ENCODE results near the gene TCF3.

The TCF3 gene

DNA sequence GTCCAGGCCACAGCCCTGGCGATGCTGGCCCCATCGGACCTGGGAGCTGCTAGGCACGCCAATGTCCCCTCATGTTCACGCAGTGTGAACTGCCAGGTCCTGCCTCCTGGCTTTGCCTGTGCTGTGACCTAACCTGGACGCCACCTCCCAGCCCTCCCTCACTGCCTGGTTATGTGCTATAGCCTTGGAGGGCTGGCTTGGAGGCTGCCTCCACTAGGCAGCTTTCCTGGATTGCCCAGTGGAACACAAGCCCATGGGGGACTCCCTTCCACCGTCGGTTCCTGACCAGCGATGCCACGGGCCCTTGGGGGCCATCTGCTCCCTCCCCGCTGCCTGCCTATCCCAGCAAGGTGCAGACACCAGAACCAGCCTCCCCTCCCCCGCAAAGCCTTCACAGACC lies 31.9 kb downstream of the TCF3 start:
- no peak for DNase-seq (ENCODE audit: low read depth)
- no peak overlapping the region for H3K4me3 ChIP-seq (ENCODE audit: low read depth, low read length)

DNA sequence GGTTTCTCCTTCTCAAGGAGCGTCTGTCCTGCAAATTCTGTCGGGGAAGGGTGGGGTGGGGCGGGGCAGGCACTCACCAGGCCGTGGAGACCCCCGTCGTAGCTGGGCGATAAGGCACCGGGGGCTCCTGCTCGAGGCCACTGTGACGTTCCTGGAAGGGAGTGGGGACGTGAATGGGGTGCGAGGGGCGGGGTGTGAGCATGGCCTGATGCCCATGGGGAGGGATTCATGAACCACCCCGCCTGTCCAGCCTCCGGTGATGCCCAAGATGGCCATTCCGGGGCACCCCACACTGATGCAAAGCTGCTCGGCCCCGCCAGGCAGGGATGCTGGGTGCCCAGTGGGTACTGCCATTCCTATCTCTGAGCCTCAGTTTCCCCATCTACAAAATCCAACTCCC lies 32.7 kb downstream of the TCF3 start:
- no peak for DNase-seq (ENCODE audit: low read depth)
- TF ChIP-seq, protein P1, sequence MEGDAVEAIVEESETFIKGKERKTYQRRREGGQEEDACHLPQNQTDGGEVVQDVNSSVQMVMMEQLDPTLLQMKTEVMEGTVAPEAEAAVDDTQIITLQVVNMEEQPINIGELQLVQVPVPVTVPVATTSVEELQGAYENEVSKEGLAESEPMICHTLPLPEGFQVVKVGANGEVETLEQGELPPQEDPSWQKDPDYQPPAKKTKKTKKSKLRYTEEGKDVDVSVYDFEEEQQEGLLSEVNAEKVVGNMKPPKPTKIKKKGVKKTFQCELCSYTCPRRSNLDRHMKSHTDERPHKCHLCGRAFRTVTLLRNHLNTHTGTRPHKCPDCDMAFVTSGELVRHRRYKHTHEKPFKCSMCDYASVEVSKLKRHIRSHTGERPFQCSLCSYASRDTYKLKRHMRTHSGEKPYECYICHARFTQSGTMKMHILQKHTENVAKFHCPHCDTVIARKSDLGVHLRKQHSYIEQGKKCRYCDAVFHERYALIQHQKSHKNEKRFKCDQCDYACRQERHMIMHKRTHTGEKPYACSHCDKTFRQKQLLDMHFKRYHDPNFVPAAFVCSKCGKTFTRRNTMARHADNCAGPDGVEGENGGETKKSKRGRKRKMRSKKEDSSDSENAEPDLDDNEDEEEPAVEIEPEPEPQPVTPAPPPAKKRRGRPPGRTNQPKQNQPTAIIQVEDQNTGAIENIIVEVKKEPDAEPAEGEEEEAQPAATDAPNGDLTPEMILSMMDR (IDR thresholded peaks at IDR 0.05; ENCODE audit: insufficient read depth, low read depth, low read length, missing control alignments) = no peak
- H3K4me3 ChIP-seq (ENCODE audit: low read depth, low read length) = no peak overlapping the region

More for the DNA sequence above, 31.9 kb downstream of the TCF3 start:
- TF ChIP-seq, protein P1 (IDR thresholded peaks at IDR 0.05; ENCODE audit: insufficient read depth, low read depth, low read length, missing control alignments) = no peak

DNA sequence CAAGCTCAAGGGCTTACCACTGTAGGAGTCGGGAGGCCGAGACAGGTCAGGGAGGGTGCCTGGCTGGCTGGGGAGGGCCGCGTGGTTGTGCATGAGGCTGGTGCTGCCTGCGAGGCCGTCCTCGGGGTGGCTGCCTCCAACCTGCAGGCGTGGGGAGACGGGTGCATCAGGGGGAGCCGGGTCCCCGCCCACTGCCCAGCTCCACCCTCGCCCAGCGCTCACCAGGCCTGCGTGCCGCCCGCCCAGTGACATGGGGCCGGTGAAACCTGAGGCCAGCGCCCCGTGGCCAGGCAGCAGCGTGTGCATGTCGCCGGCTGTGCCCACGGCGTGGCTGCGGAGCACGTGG lies 33.3 kb downstream of the TCF3 start:
- H3K4me3 ChIP-seq (ENCODE audit: low read depth, low read length) = no peak overlapping the region
- TF ChIP-seq, protein P1 (IDR thresholded peaks at IDR 0.05; ENCODE audit: insufficient read depth, low read depth, low read length, missing control alignments) = no peak
- DNase-seq (ENCODE audit: low read depth) = no peak

DNA sequence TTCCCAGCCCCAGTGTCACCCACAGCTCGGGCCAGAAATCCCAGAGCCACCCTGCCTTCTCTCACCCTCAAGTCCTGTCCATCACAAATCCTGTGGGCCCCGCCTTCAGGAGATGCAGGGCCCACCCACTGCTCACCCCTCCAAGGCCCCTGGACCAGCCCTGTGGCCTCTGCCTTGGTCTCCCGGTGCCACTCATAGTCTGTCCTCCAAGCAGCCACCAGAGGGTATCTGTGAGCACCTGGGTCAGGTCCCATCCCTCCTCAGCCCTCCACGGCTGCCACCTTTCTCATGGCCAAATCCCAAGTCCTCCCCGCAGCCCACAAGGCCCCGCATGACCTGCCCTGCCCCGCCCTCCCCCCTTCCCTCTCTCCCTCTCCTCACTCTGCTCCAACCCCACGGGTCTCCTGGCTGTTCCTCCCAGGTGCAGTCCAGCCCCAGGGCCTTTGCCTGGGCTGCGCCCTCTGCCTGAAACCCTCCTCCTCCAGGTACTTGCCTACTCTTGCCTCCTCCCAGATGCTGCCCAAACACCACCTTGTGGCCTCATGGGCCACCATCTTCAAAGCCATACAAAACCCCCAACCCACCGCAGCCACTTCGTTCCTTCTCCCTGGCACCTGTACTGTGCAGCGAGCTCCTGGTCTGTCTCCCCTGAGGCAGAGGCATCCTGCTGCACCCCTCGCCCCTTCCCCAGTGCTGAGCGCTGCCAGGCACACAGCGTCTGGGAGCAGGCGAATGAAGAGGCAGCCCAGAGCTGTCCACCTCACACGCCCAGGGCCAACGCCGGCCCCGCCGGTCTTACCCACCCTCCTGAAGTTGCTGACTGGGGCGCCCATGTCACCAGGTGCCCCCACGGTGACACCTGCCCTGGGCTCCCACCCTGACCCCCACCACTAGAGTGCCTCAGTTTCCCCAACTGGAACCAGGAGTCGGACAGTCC lies 34.0 kb downstream of the TCF3 start:
- DNase-seq (ENCODE audit: low read depth) = peak; percentile 71
- no peak overlapping the region for H3K4me3 ChIP-seq (ENCODE audit: low read depth, low read length)
- TF ChIP-seq, protein P1 (IDR thresholded peaks at IDR 0.05; ENCODE audit: insufficient read depth, low read depth, low read length, missing control alignments) = peak; percentile 58

DNA sequence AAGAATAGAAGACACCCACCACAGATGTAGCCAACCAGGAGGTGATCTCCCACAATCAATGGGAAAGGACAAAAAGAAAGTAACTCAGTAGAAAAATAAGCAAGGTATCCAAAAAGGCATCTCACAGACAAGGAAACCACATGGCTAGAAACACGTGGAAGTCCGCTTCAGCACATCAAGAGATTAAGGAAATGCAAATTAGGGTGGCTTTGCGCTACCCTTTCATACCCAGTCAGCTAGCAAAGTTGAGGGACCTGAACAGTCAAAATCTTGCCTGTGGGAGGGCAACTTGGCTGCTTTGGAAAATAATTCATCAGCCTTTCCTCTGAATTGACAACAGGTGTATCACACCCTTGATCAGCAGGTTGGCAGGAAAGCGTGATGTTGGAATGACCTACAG lies 35.5 kb downstream of the TCF3 start:
- no peak for DNase-seq (ENCODE audit: low read depth)
- no peak overlapping the region for H3K4me3 ChIP-seq (ENCODE audit: low read depth, low read length)
- TF ChIP-seq, protein P1 (IDR thresholded peaks at IDR 0.05; ENCODE audit: insufficient read depth, low read depth, low read length, missing control alignments) = no peak

DNA sequence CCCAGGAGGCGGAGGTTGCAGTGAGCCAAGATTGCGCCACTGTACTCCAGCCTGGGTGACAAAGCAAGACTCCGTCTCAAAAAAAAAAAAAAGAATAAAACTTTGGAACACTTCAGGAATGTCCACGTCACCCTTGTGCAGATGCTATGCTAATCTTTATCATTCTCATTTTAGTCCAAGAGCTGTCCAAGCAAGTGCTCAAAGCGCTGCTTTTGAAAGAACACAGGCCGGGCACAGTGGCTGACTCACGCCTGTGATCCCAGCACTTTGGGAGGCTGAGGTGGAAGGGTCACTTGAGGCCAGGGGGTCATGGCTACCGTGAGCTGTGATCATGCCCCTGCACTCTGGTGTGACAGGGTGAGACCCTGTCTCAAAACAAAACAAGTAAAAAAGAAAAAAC lies 36.0 kb downstream of the TCF3 start:
- H3K4me3 ChIP-seq (ENCODE audit: low read depth, low read length) = no peak overlapping the region
- DNase-seq (ENCODE audit: low read depth) = no peak
- TF ChIP-seq, protein P1 (IDR thresholded peaks at IDR 0.05; ENCODE audit: insufficient read depth, low read depth, low read length, missing control alignments) = no peak
